Adrenal gland (tissue), 5 donors: ENCODE results near the gene DGKK.

Experiments
- POLR2A ChIP-seq, 2 donors: fragments of 450-650 bp; IDR thresholded peaks; one replicate each; pipeline ENCODE4 v1.6.1; 2017; ENCODE audit warnings: antibody characterized with exemption in 2 of 2, mild to moderate bottlenecking in 2 of 2, moderate library complexity in 1 of 2
- TF ChIP-seq, protein P1 (sequence below), 6 experiments: fragments of 450-650 bp in 4 of 6; fragments of 200-600 bp in 2 of 6; sonication (generic) in 1 of 6; IDR thresholded peaks; 1 replicate in 5 of 6; 2 replicates in 1 of 6; pipeline versions ENCODE4 v1.5.1 to v1.8.0; 2016 to 2021; ENCODE audit warnings: antibody characterized with exemption in 6 of 6, mild to moderate bottlenecking in 2 of 6, moderate library complexity in 1 of 6
- donor health status: DM: no; HTN: no; CAD: no.

DNA sequence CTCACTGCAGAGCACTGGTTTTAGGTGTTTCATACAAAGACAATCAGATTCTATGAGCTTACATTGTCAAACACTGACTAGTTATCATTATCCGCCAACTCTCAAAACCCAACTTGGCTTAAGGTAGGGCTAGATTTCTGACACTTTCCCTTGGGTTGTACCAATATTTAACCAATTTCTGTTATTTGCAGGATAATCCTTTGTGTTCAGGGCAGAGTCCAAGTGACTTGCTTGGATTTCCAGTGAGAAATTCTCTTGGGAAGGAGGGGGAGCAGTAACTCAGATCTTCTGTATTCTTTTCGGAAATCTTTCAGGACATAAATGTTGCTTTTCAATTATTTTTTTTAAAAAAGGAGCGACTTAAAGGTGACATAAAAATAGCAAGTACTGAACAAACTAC lies 23.1 kb downstream of the DGKK start:
- TF ChIP-seq POLR2A (IDR thresholded peaks at IDR 0.05), result no peak
- TF ChIP-seq, protein P1, sequence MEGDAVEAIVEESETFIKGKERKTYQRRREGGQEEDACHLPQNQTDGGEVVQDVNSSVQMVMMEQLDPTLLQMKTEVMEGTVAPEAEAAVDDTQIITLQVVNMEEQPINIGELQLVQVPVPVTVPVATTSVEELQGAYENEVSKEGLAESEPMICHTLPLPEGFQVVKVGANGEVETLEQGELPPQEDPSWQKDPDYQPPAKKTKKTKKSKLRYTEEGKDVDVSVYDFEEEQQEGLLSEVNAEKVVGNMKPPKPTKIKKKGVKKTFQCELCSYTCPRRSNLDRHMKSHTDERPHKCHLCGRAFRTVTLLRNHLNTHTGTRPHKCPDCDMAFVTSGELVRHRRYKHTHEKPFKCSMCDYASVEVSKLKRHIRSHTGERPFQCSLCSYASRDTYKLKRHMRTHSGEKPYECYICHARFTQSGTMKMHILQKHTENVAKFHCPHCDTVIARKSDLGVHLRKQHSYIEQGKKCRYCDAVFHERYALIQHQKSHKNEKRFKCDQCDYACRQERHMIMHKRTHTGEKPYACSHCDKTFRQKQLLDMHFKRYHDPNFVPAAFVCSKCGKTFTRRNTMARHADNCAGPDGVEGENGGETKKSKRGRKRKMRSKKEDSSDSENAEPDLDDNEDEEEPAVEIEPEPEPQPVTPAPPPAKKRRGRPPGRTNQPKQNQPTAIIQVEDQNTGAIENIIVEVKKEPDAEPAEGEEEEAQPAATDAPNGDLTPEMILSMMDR (IDR thresholded peaks at IDR 0.05), result no peak
